K562 (cell line): ENCODE results near the gene LYPD5. TPM values are rescaled to one million over a fixed set of nuclear protein-coding genes. Genes with fewer than 3 reads are reported as not detected.

Experiments
- ATAC-seq: fragments of 200-7000 bp; cut with Tn5 transposase; 3 replicates; pipeline ENCODE4 v1.9.1; 2020; ENCODE audit warnings: moderate library complexity
- BruUV-seq: library from RNA; stranded (reverse); fragments of 400-500 nt; replicated peaks from 2 replicates; lab custom pipeline; 2021; lab: Mats Ljungman, UMichigan
- CTCF ChIA-PET: fragments of 300-600 bp; formaldehyde crosslinking; extraction: SDS; loops from one replicate; lab custom pipeline; 2021; ENCODE audit warnings: low intra/inter-chr PET ratio; lab: Yijun Ruan, JAX
- POLR2A ChIA-PET: fragments of 300-600, 350-650 bp; sonication (Branson Sonifier 250); formaldehyde crosslinking; extraction: SDS; loops from one replicate; lab custom pipeline; 2021; ENCODE audit warnings: antibody characterized with exemption, inconsistent platforms; lab: Yijun Ruan, JAX
- DNase-seq, 4 experiments: peaks; one replicate each; pipeline versions ENCODE4 v3.0.0 to v3.0.0-alpha.2; 2011 to 2018; ENCODE audit warnings: low spot score in 3 of 4, mixed read lengths in 3 of 4; ENCODE audit errors: extremely low read depth in 1 of 4
- FAIRE-seq: peaks from 2 replicates; lab custom pipeline; 2011; peaks lifted over from hg19 to GRCh38; lab: Jason Lieb, UNC
- H2AFZ ChIP-seq: 2 replicates; pipeline ENCODE4 v1.6.0; 2011; ENCODE audit warnings: low read depth, low read length, control low read depth, inconsistent platforms
- H3K27ac ChIP-seq: fragments of 200-600 bp; 3 replicates; pipeline ENCODE4 v1.8.0; 2011; ENCODE audit warnings: low read depth, mild to moderate bottlenecking, control low read depth, inconsistent platforms, low read length, moderate library complexity, mixed read lengths; ENCODE audit errors: extremely low read depth
- H3K27me3 ChIP-seq, 2 experiments: fragments of 300-600 bp in 1 of 2; 2 replicates in 1 of 2; 3 replicates in 1 of 2; pipeline versions ENCODE4 v1.6.0 to v1.8.0; 2011; ENCODE audit warnings: inconsistent platforms in 2 of 2, low read length in 2 of 2, mild to moderate bottlenecking in 1 of 2, mixed read lengths in 1 of 2, moderate library complexity in 1 of 2; ENCODE audit not compliant: control insufficient read depth in 2 of 2, insufficient read depth in 2 of 2
- H3K36me3 ChIP-seq: fragments of 300-600 bp; 3 replicates; pipeline ENCODE4 v1.8.0; 2011; ENCODE audit warnings: mild to moderate bottlenecking, low read length, inconsistent platforms; ENCODE audit not compliant: control insufficient read depth, insufficient read depth
- H3K4me1 ChIP-seq, 2 experiments: fragments of 200-600 bp in 1 of 2; replicated peaks in 1 of 2; 2 replicates in 1 of 2; 3 replicates in 1 of 2; pipeline versions ENCODE4 v1.5.1 to v1.8.0; 2011; ENCODE audit warnings: inconsistent platforms in 2 of 2, low read length in 2 of 2, mild to moderate bottlenecking in 1 of 2, mixed read lengths in 1 of 2, moderate library complexity in 1 of 2; ENCODE audit not compliant: control insufficient read depth in 2 of 2, insufficient read depth in 2 of 2
- H3K4me2 ChIP-seq: 2 replicates; pipeline ENCODE4 v1.6.1; 2011; ENCODE audit warnings: low read length, control low read depth, inconsistent platforms, mixed read lengths; ENCODE audit not compliant: insufficient read depth
- H3K4me3 ChIP-seq: fragments of 200-600 bp; sonication (generic), shearing (Covaris generic); 2 replicates; pipeline ENCODE4 v1.5.1; 2016; ENCODE audit warnings: control low read depth, inconsistent platforms
- H3K79me2 ChIP-seq: fragments of 200-600 bp; 3 replicates; pipeline ENCODE4 v1.8.0; 2011; ENCODE audit warnings: low read length, inconsistent platforms; ENCODE audit not compliant: control insufficient read depth, insufficient read depth
- H3K9ac ChIP-seq, 2 experiments: 2 replicates each; pipeline versions ENCODE4 v1.6.0 to v1.6.1; 2011; ENCODE audit warnings: low read depth in 2 of 2, low read length in 2 of 2, control low read depth in 1 of 2, inconsistent platforms in 1 of 2, mild to moderate bottlenecking in 1 of 2, mixed read lengths in 1 of 2; ENCODE audit not compliant: insufficient read depth in 1 of 2
- H3K9me1 ChIP-seq: one replicate; pipeline ENCODE4 v1.6.0; 2011; ENCODE audit warnings: inconsistent platforms, mild to moderate bottlenecking, low read length, moderate library complexity; ENCODE audit not compliant: control insufficient read depth, insufficient read depth
- H3K9me3 ChIP-seq: replicated peaks from 2 replicates; pipeline ENCODE4 v1.5.1; 2011; ENCODE audit warnings: low read depth, low read length, inconsistent platforms; ENCODE audit not compliant: control insufficient read depth, insufficient read depth
- H4K20me1 ChIP-seq: replicated peaks from 2 replicates; pipeline ENCODE4 v1.6.1; 2011; ENCODE audit warnings: low read length, inconsistent platforms, mixed read lengths; ENCODE audit not compliant: control insufficient read depth, insufficient read depth
- ARHGAP35 ChIP-seq: fragments of 450-650 bp; IDR thresholded peaks from 2 replicates; pipeline ENCODE4 v1.6.1; 2018; ENCODE audit not compliant: partially characterized antibody
- HMGXB4 ChIP-seq: sonication (generic); formaldehyde crosslinking; IDR thresholded peaks from 2 replicates; pipeline ENCODE4 v1.8.1; 2023; ENCODE audit warnings: mild to moderate bottlenecking, missing genetic modification reagents
- NFE2 ChIP-seq: IDR thresholded peaks from 2 replicates; pipeline ENCODE4 v1.6.1; 2014; ENCODE audit warnings: antibody characterized with exemption, low read depth
- RBM39 ChIP-seq: fragments of 200-400 bp; formaldehyde crosslinking; optimal IDR thresholded peaks from 2 replicates; pipeline ENCODE3; 2018; ENCODE audit warnings: low read depth, low read length
- SP2 ChIP-seq: IDR thresholded peaks from 2 replicates; pipeline ENCODE4 v1.6.1; 2011; ENCODE audit warnings: mild to moderate bottlenecking, low read depth, low read length, moderate library complexity; ENCODE audit not compliant: poor library complexity, severe bottlenecking; ENCODE audit errors: extremely low read depth
- ZBTB12 ChIP-seq: fragments of 250-450 bp; sonication (Bioruptor Pico); IDR thresholded peaks from 2 replicates; pipeline ENCODE4 v1.4.0; 2020
- ZBTB33 ChIP-seq: sonication (generic); formaldehyde crosslinking; IDR thresholded peaks from 2 replicates; pipeline ENCODE4 v1.8.1; 2023; ENCODE audit warnings: mild to moderate bottlenecking, missing genetic modification reagents
- ZNF239 ChIP-seq: fragments of 250-450 bp; sonication (Bioruptor Pico); IDR thresholded peaks from 2 replicates; pipeline ENCODE4 v1.4.0; 2020; ENCODE audit warnings: mild to moderate bottlenecking
- WGBS: fragments of 100-300 bp; shearing (Covaris generic); methylation state at CpG from one replicate; pipeline ENCODE4 v1.1.6; 2016; ENCODE audit warnings: low coverage, mixed read lengths; ENCODE audit not compliant: insufficient coverage; ENCODE audit errors: missing lambda C conversion rate; 5-methylcytosine and 5-hydroxymethylcytosine counted together
- in situ Hi-C: fragments of 300-500 bp; cut with MboI; formaldehyde crosslinking; loops from 4 replicates; pipeline ENCODE4 v1.15.0; 2018; ENCODE audit warnings: inconsistent platforms, mixed read lengths
- intact Hi-C: fragments of 100-400 bp; cut with micrococcal nuclease; formaldehyde crosslinking; loops from 2 replicates; pipeline ENCODE4 v1.14.2; 2022
- polyA plus RNA-seq, 8 experiments: library from polyadenylated mRNA; depleted of rRNA in 4 of 8; stranded (reverse) in 5 of 8; unstranded in 3 of 8; fragments of >200 nt; fragmentation: Nextera tagmentation in 2 of 8; fragmentation: Illumina TruSeq in 1 of 8; extraction: Ambion mirVana in 2 of 8; extraction: Trizol in 1 of 8; gene quantifications; 2 replicates each; pipeline versions ENCODE4 v1.2.1 to v1.2.3, GENCODE V29; 2011 to 2014; ENCODE audit warnings: inconsistent platforms in 1 of 8, missing spikeins in 1 of 8
- total RNA-seq, 7 experiments: library from RNA; depleted of rRNA in 6 of 7; stranded (reverse); fragments of >200 nt in 6 of 7; fragmentation: Illumina TruSeq in 2 of 7; extraction: Trizol in 2 of 7; gene quantifications; 2 replicates each; pipeline versions ENCODE4 v1.2.1 to v1.2.3, GENCODE V29; 2011 to 2021; ENCODE audit warnings: low replicate concordance in 1 of 7
- TF ChIP-seq, protein P1 (sequence below): sonication (generic); formaldehyde crosslinking; IDR thresholded peaks from 2 replicates; pipeline ENCODE4 v1.8.1; 2022; ENCODE audit warnings: missing genetic modification reagents

LYPD5 gene
- total and polyA plus RNA-seq, 9 of the 15 experiments (the other 6 are each of a cell fraction or from before 2014, with no cell fraction given) = 0.03 to 0.22 (median 0.10) TPM; not detected in 3

DNA sequence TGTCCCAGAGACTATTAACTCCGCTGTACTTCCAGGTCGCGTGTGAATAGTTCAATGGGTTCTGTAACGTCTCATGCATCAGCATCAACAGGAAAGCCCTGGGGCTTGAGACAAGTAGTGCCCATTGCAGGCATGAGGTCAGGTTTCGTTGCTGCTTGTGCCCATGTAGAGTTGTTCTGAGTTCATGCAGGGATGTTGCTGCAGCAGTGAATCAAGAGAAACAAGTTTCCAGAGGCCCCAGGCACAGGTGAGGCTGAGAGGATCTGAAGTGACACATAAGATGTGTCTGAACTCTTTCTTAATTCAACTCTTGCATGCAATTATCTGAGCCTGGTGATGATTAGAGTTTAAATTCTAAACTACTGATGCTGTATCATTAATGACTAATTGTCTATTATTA lies 16.3 kb upstream of the LYPD5 start:
- no peaks in the 10 kb centered on the region for H3K36me3 ChIP-seq
- in situ Hi-C loops (no loop called here), intact Hi-C loops (no loop called here)
- BruUV-seq = no TSS peak
- no peaks in the 10 kb centered on the region for H4K20me1 ChIP-seq
- POLR2A ChIA-PET = no interaction called here
- FAIRE-seq = no peak
- CTCF ChIA-PET = no interaction called here
- no peak overlapping the region for H3K27ac ChIP-seq
- H3K4me2 ChIP-seq = no peak overlapping the region
- H3K9ac ChIP-seq = no peak overlapping the region
- no peak overlapping the region for H3K4me3 ChIP-seq
- H3K4me1 ChIP-seq = peaks cover 0 to 5% of the 10 kb centered on the region in 2 experiments; a peak in 1 of 5 replicates
- no peak for ATAC-seq
- H3K9me3 ChIP-seq = peaks cover 4% of the 10 kb centered on the region
- H3K9me1 ChIP-seq = no peaks in the 10 kb centered on the region
- no peak overlapping the region for H2AFZ ChIP-seq
- TF ChIP-seq SP2 = no peak
- TF ChIP-seq HMGXB4 = no peak
- TF ChIP-seq RBM39 = no peak
- no peak for TF ChIP-seq ZBTB12 (CRISPR knock-in tag)
- TF ChIP-seq NFE2 = no peak
- TF ChIP-seq ZNF239 = no peak
- no peak for TF ChIP-seq ZBTB33 (CRISPR knock-in tag)
- TF ChIP-seq, protein P1, sequence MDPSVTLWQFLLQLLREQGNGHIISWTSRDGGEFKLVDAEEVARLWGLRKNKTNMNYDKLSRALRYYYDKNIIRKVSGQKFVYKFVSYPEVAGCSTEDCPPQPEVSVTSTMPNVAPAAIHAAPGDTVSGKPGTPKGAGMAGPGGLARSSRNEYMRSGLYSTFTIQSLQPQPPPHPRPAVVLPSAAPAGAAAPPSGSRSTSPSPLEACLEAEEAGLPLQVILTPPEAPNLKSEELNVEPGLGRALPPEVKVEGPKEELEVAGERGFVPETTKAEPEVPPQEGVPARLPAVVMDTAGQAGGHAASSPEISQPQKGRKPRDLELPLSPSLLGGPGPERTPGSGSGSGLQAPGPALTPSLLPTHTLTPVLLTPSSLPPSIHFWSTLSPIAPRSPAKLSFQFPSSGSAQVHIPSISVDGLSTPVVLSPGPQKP (CRISPR knock-in tag) = no peak
- TF ChIP-seq ARHGAP35 = no peak
- TF ChIP-seq, all 486 proteins: peak for 0
- DNase-seq = no peak
- WGBS = 6% methylated on average over 5 of the region's 5 CpGs
- H3K79me2 ChIP-seq = no peaks in the 10 kb centered on the region
- peaks cover 11 to 14% of the 10 kb centered on the region in 2 experiments for H3K27me3 ChIP-seq
